ENCODE data around the gene PRKCA.

- no peak for TF ChIP-seq CTCF (conservative IDR thresholded peaks at IDR 0.05; ENCODE audit: low read length)
- TF ChIP-seq EZH2phosphoT487 (IDR thresholded peaks at IDR 0.05; ENCODE audit: borderline replicate concordance), result no peak
Measured at GRCh38 chr17:66264696-66265095, 37.7 kb upstream of the PRKCA start.
